CD14-positive monocyte (primary cell): ENCODE results near the gene BBS4. TPM values are rescaled to one million over a fixed set of nuclear protein-coding genes. Genes with fewer than 3 reads are reported as not detected.
"Not testable (repeated sequence)": the region's sequence is repeated elsewhere in the genome, so short reads cannot be mapped to it uniquely, and the experiment has no call there.

Source experiments
- DNase-seq, 3 donors: peaks; one replicate each; pipeline ENCODE4 v3.0.0-alpha.2; 2011 to 2022
- H2AFZ ChIP-seq: 2 replicates; pipeline ENCODE4 v1.6.0; 2012; ENCODE audit warnings: mild to moderate bottlenecking, low read depth, low read length, inconsistent platforms; ENCODE audit not compliant: insufficient read depth, poor library complexity, severe bottlenecking
- H3K27ac ChIP-seq, 2 donors: 1 replicate in 1 of 2; 2 replicates in 1 of 2; pipeline ENCODE4 v1.5.1; 2012 to 2013; ENCODE audit warnings: low read length in 2 of 2, control low read depth in 1 of 2, inconsistent platforms in 1 of 2, low read depth in 1 of 2, mild to moderate bottlenecking in 1 of 2
- H3K27me3 ChIP-seq, 2 donors: one replicate each; pipeline versions ENCODE4 v1.6.0 to v1.6.1; 2011 to 2013; ENCODE audit warnings: low read length in 2 of 2; ENCODE audit not compliant: control insufficient read depth in 2 of 2, insufficient read depth in 2 of 2
- H3K36me3 ChIP-seq, 2 donors: replicated peaks in 1 of 2; 1 replicate in 1 of 2; 2 replicates in 1 of 2; pipeline versions ENCODE4 v1.5.1 to v1.6.1; 2012 to 2013; ENCODE audit warnings: low read length in 2 of 2, control low read depth in 1 of 2, inconsistent platforms in 1 of 2, mild to moderate bottlenecking in 1 of 2; ENCODE audit not compliant: insufficient read depth in 2 of 2, control insufficient read depth in 1 of 2
- H3K4me1 ChIP-seq, 2 donors: 1 replicate in 1 of 2; 2 replicates in 1 of 2; pipeline versions ENCODE4 v1.5.1 to v1.6.1; 2012 to 2013; ENCODE audit warnings: low read length in 2 of 2, control low read depth in 1 of 2, inconsistent platforms in 1 of 2, mild to moderate bottlenecking in 1 of 2, moderate library complexity in 1 of 2; ENCODE audit not compliant: insufficient read depth in 2 of 2, control insufficient read depth in 1 of 2
- H3K4me2 ChIP-seq: replicated peaks from 2 replicates; pipeline ENCODE3; 2012; ENCODE audit warnings: low read length, moderate library complexity, mild to moderate bottlenecking; ENCODE audit not compliant: poor library complexity, severe bottlenecking; ENCODE audit errors: extremely low read depth
- H3K4me3 ChIP-seq, 3 experiments: fragments of 200-600 bp in 1 of 3; sonication (generic) in 1 of 3; replicated peaks in 1 of 3; 1 replicate in 2 of 3; 2 replicates in 1 of 3; pipeline ENCODE4 v1.5.1; 2011 to 2013; ENCODE audit warnings: low read length in 3 of 3, mild to moderate bottlenecking in 3 of 3, control low read depth in 2 of 3, low read depth in 2 of 3, inconsistent platforms in 1 of 3, moderate library complexity in 1 of 3
- H3K79me2 ChIP-seq: 2 replicates; pipeline ENCODE4 v1.6.0; 2012; ENCODE audit warnings: mild to moderate bottlenecking, control low read depth, inconsistent platforms, low read length, moderate library complexity; ENCODE audit not compliant: insufficient read depth
- H3K9ac ChIP-seq: 2 replicates; pipeline ENCODE4 v1.6.0; 2017; ENCODE audit warnings: low read length, mild to moderate bottlenecking; ENCODE audit not compliant: insufficient read depth, poor library complexity, severe bottlenecking
- H3K9me3 ChIP-seq, 2 donors: replicated peaks in 1 of 2; 1 replicate in 1 of 2; 2 replicates in 1 of 2; pipeline versions ENCODE4 v1.5.1 to v1.6.1; 2012 to 2013; ENCODE audit warnings: low read length in 2 of 2, control low read depth in 1 of 2; ENCODE audit not compliant: control insufficient read depth in 1 of 2, insufficient read depth in 1 of 2
- H4K20me1 ChIP-seq: 2 replicates; pipeline ENCODE4 v1.6.0; 2012; ENCODE audit warnings: mild to moderate bottlenecking, low read length, control low read depth, moderate library complexity; ENCODE audit not compliant: insufficient read depth
- H3K27ac Mint-ChIP-seq, 7 donors: one replicate each; pipeline ENCODE4 v1.8.0; 2020; ENCODE audit warnings: mild to moderate bottlenecking in 7 of 7, mixed read lengths in 7 of 7, moderate library complexity in 6 of 7, inconsistent platforms in 2 of 7
- H3K27me3 Mint-ChIP-seq, 3 donors: one replicate each; pipeline ENCODE4 v1.8.0; 2021 to 2022; ENCODE audit warnings: low read depth in 3 of 3, mild to moderate bottlenecking in 3 of 3, mixed read lengths in 3 of 3, moderate library complexity in 3 of 3, inconsistent platforms in 1 of 3
- H3K36me3 Mint-ChIP-seq, 2 donors: one replicate each; pipeline ENCODE4 v1.8.0; 2020; ENCODE audit warnings: mixed read lengths in 2 of 2, inconsistent platforms in 1 of 2, mild to moderate bottlenecking in 1 of 2
- H3K4me1 Mint-ChIP-seq: one replicate; pipeline ENCODE4 v1.8.0; 2020; ENCODE audit warnings: mild to moderate bottlenecking, mixed read lengths
- H3K4me3 Mint-ChIP-seq, 2 donors: one replicate each; pipeline ENCODE4 v1.8.0; 2020; ENCODE audit warnings: mild to moderate bottlenecking in 2 of 2, mixed read lengths in 2 of 2, moderate library complexity in 1 of 2
- H3K9me3 Mint-ChIP-seq, 7 donors: one replicate each; pipeline ENCODE4 v1.8.0; 2020 to 2022; ENCODE audit warnings: mixed read lengths in 7 of 7, mild to moderate bottlenecking in 6 of 7, moderate library complexity in 6 of 7, inconsistent platforms in 2 of 7
- CTCF ChIP-seq: fragments of 200-600 bp; IDR thresholded peaks from one replicate; pipeline ENCODE4 v1.8.0; 2022; ENCODE audit warnings: antibody characterized with exemption, mild to moderate bottlenecking
- WGBS: methylation state at CpG from one replicate; pipeline ENCODE4 v1.1.5; 2013; ENCODE audit warnings: missing lambda C conversion rate; ENCODE audit not compliant: insufficient coverage; 5-methylcytosine and 5-hydroxymethylcytosine counted together
- intact Hi-C, 2 donors: fragments of 100-400 bp; cut with micrococcal nuclease; formaldehyde crosslinking; loops; one replicate each; pipeline versions ENCODE4 v1.15.0 to v1.15.1; 2023
- polyA plus RNA-seq, 3 donors: library from polyadenylated mRNA; depleted of rRNA in 1 of 3; unstranded in 2 of 3; stranded (reverse) in 1 of 3; fragments of 300-500 nt in 2 of 3; fragments of >200 nt in 1 of 3; fragmentation: Illumina TruSeq in 2 of 3; gene quantifications; 1 replicate in 2 of 3; 2 replicates in 1 of 3; pipeline ENCODE4 v1.2.3, GENCODE V29; 2012 to 2021

The BBS4 gene
- polyA plus RNA-seq, 3 donors, result 4.0 to 7.6 (median 4.1) TPM

GRCh38 chr15:72727154-72727553, 41.1 kb downstream of the BBS4 start:
- Mint-ChIP-seq H3K4me3 (no peak overlapping the region), H3K27ac (peak overlapping the region in 1 of 7 donors; percentile 11), H3K4me1 (no peaks in the 10 kb centered on the region), H3K36me3 (peaks cover 3 to 9% of the 10 kb centered on the region in 2 donors), H3K27me3 (peaks cover 0 to 2% (median 0%) of the 10 kb centered on the region in 3 donors), H3K9me3 (peaks cover 0 to 1% (median 0%) of the 10 kb centered on the region in 7 donors)
- Histone ChIP-seq H3K36me3 (no peaks in the 10 kb centered on the region), H3K27ac (no peak overlapping the region), H3K9ac (no peak overlapping the region), H3K9me3 (no peaks in the 10 kb centered on the region), H3K4me3 (no peak overlapping the region), H3K79me2 (no peaks in the 10 kb centered on the region), H3K4me2 (no peak overlapping the region), H3K4me1 (no peaks in the 10 kb centered on the region), H2AFZ (no peak overlapping the region), H3K27me3 (no peaks in the 10 kb centered on the region), H4K20me1 (no peaks in the 10 kb centered on the region)
- intact Hi-C loops, result loop anchor here in 1 of 2 donors (10.0 kb wide), 1 partner anchor 358 kb away; no protein-coding TSS in a partner anchor
- TF ChIP-seq CTCF, result no peak
- DNase-seq, result no peak

- not testable (repeated sequence) for H3K4me2 ChIP-seq, H3K27ac ChIP-seq, H3K9ac ChIP-seq, H3K4me3 ChIP-seq, H3K27me3 ChIP-seq, H3K36me3 Mint-ChIP-seq, H3K9me3 Mint-ChIP-seq, DNase-seq, H3K4me1 Mint-ChIP-seq, H3K79me2 ChIP-seq, H3K4me3 Mint-ChIP-seq, H2AFZ ChIP-seq, H3K36me3 ChIP-seq, H3K9me3 ChIP-seq, H4K20me1 ChIP-seq, H3K27me3 Mint-ChIP-seq, H3K4me1 ChIP-seq
- WGBS, result 100% methylated on average over 1 of the region's 1 CpG
- intact Hi-C loops, result loop anchor here in 1 of 2 donors (10.0 kb wide), 1 partner anchor 357 kb away; no protein-coding TSS in a partner anchor
- peak overlapping the region in 1 of 7 donors; percentile 43 for H3K27ac Mint-ChIP-seq
These were observed 42.2 kb downstream of the BBS4 start for GRCh38 chr15:72728249-72728648.
